ENCODE measurements around the gene VWC2L. TPM values are rescaled to one million over a fixed set of nuclear protein-coding genes. Genes with fewer than 3 reads are reported as not detected.

The VWC2L gene
- total and polyA plus RNA-seq, 9 donors: 0.11 TPM; not detected in 8

DNA sequence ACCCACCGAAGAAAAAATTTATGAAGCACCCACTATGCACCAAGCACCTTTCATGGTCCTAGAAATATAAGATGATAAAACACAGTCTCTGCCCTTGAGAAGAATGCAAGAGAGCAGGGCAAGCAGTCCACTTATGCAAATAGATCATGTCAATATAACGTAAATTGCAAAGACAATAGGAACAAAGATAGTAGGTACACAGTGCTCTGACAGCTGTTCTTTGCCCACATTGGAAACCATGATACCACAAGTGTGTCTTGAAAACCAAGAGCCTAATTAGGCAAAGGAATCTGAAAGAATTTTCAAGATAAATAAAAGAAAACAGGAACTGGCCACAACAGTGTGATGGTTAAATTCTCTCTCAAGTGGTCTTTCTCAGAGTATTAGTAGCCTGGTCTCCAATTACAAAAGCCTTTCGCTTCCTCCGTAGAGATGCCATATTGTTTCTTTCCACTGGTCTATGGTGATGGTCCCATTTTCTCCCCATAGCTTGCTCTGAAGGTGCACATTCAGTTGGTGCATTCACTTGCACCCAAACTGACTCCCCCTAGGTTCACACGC is 108.5 kb downstream of the VWC2L start:
- intact Hi-C loops (cut with DNase I): no loop called here
- H3K27ac ChIP-seq: no peak overlapping the region
- TF ChIP-seq, protein P1, sequence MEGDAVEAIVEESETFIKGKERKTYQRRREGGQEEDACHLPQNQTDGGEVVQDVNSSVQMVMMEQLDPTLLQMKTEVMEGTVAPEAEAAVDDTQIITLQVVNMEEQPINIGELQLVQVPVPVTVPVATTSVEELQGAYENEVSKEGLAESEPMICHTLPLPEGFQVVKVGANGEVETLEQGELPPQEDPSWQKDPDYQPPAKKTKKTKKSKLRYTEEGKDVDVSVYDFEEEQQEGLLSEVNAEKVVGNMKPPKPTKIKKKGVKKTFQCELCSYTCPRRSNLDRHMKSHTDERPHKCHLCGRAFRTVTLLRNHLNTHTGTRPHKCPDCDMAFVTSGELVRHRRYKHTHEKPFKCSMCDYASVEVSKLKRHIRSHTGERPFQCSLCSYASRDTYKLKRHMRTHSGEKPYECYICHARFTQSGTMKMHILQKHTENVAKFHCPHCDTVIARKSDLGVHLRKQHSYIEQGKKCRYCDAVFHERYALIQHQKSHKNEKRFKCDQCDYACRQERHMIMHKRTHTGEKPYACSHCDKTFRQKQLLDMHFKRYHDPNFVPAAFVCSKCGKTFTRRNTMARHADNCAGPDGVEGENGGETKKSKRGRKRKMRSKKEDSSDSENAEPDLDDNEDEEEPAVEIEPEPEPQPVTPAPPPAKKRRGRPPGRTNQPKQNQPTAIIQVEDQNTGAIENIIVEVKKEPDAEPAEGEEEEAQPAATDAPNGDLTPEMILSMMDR (IDR thresholded peaks at IDR 0.05): no peak
- H3K27me3 ChIP-seq: no peaks in the 10 kb centered on the region
- H3K4me3 ChIP-seq: no peak overlapping the region
- H3K9me3 ChIP-seq: no peaks in the 10 kb centered on the region
- no peaks in the 10 kb centered on the region for H3K36me3 ChIP-seq
- no peaks in the 10 kb centered on the region for H3K4me1 ChIP-seq (ENCODE audit: insufficient read depth)
- 82 to 87% (median 87%) methylated on average over 5 of the region's 5 CpGs for WGBS, 3 donors
- DNase-seq: no peak

DNA sequence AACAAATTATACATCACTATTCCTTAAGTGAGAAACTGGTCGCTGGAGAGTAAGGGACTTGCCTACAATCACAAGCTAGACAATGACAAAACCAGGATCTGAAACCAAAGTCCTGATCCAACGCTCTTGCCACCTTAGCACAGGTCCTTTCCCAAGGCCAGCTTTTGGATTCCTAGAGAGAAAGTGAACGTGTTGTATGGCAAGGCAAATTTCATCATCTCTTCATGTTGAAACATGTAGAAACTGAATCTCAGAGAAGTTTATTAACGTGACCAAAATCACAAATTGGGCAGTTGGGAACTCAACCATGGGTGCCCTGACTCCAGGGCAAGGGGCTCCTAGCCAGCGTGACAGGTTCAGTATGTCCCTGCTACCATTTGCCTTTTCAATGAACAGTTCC is 118.2 kb downstream of the VWC2L start:
- Histone ChIP-seq H3K27ac (no peak overlapping the region), H3K27me3 (no peaks in the 10 kb centered on the region), H3K4me3 (no peak overlapping the region), H3K9me3 (no peaks in the 10 kb centered on the region), H3K36me3 (no peaks in the 10 kb centered on the region), H3K4me1 (ENCODE audit: insufficient read depth) (no peaks in the 10 kb centered on the region)
- intact Hi-C loops (cut with DNase I): no loop called here
- 86 to 89% (median 88%) methylated on average over 5 of the region's 5 CpGs for WGBS, 3 donors
- TF ChIP-seq POLR2A (IDR thresholded peaks at IDR 0.05): no peak
- TF ChIP-seq, protein P1 (IDR thresholded peaks at IDR 0.05): no peak
- no peak for TF ChIP-seq EP300 (IDR thresholded peaks at IDR 0.05)
- no peak for DNase-seq

DNA sequence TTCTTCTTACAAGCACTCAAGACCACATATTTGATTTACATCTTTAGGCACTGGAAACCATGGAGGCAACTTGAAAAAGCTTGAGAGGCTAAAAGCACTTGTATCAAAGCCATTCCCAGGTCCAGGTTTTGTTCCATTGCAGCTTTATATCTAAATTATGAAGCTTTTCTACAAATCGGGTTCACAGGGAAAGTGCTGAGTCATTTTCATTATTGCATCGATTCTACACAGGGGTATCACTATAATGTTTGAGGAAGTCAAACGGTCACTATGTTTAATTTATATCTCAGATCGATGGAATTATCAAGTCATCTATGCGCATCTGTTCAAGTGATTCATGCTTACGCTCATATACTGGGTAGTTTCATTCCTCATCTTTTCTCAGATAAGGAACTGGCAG is 118.7 kb downstream of the VWC2L start:
- WGBS, 3 donors: 65 to 83% (median 81%) methylated on average over 6 of the region's 6 CpGs
- no peaks in the 10 kb centered on the region for H3K36me3 ChIP-seq

DNA sequence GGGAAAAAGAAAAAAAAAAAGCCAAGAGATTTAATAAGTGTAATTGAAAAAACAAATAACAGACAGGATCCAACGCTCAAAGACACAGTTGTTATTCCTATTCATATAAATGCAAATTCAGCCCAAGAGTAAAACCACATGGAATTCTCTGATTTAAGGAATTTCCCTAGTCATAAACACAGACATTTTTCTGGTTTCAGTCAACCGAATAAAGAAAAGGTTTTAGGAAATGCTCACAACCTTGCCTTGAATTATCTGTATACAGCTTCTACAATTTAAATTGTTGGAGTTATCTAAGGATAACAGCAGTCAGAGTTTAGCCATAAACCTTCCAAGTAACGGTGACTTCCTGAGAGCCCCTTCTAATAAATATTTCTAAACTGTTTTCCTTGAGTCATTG is 122.7 kb downstream of the VWC2L start:
- Histone ChIP-seq H3K36me3 (no peaks in the 10 kb centered on the region), H3K4me3 (no peak overlapping the region), H3K27ac (no peak overlapping the region), H3K27me3 (no peaks in the 10 kb centered on the region), H3K9me3 (no peaks in the 10 kb centered on the region), H3K4me1 (ENCODE audit: insufficient read depth) (no peaks in the 10 kb centered on the region)
- TF ChIP-seq, protein P1 (IDR thresholded peaks at IDR 0.05): no peak
- TF ChIP-seq POLR2A (IDR thresholded peaks at IDR 0.05) (no peak), EP300 (IDR thresholded peaks at IDR 0.05) (no peak)
- no peak for DNase-seq
- intact Hi-C loops (cut with DNase I): no loop called here
- WGBS, 3 donors: 7 to 16% (median 9%) methylated on average over 3 of the region's 3 CpGs

More for the DNA sequence above, 118.7 kb downstream of the VWC2L start:
- intact Hi-C loops (cut with DNase I): no loop called here
- TF ChIP-seq EP300 (IDR thresholded peaks at IDR 0.05): no peak
- TF ChIP-seq, protein P1 (IDR thresholded peaks at IDR 0.05): no peak
- TF ChIP-seq POLR2A (IDR thresholded peaks at IDR 0.05): no peak
- H3K4me3 ChIP-seq: no peak overlapping the region
- no peaks in the 10 kb centered on the region for H3K4me1 ChIP-seq (ENCODE audit: insufficient read depth)
- no peak for DNase-seq
- no peaks in the 10 kb centered on the region for H3K9me3 ChIP-seq
- no peak overlapping the region for H3K27ac ChIP-seq
- H3K27me3 ChIP-seq: no peaks in the 10 kb centered on the region

Data from ovary (tissue), 9 donors.